CD4-positive, CD25-positive, alpha-beta regulatory T cell (primary cell): ENCODE data around the gene ANXA8L1. TPM values are rescaled to one million over a fixed set of nuclear protein-coding genes. Genes with fewer than 3 reads are reported as not detected.
"Not testable (repeated sequence)": the region's sequence is repeated elsewhere in the genome, so short reads cannot be mapped to it uniquely, and the experiment has no call there.

Source experiments
- ATAC-seq, 2 donors: fragments of 150-1000 bp; cut with Tn5 transposase; one replicate each; pipeline ENCODE4 v1.10.0; 2021; ENCODE audit warnings: low read depth in 2 of 2, moderate number of reproducible peaks in 2 of 2, moderate library complexity in 1 of 2
- DNase-seq, 3 donors: peaks; one replicate each; pipeline versions ENCODE4 v3.0.0 to v3.0.0-alpha.2; 2012 to 2022; ENCODE audit warnings: mixed read lengths in 1 of 3
- H3K27ac ChIP-seq: one replicate; pipeline ENCODE4 v1.7.0; 2013; ENCODE audit warnings: mild to moderate bottlenecking, low read length; ENCODE audit not compliant: insufficient read depth, poor library complexity, severe bottlenecking
- H3K27me3 ChIP-seq: one replicate; pipeline ENCODE4 v1.7.0; 2013; ENCODE audit warnings: low read length; ENCODE audit not compliant: control insufficient read depth, insufficient read depth
- H3K36me3 ChIP-seq: one replicate; pipeline ENCODE4 v1.7.0; 2013; ENCODE audit warnings: mild to moderate bottlenecking, low read length, moderate library complexity; ENCODE audit not compliant: control insufficient read depth, insufficient read depth
- H3K4me1 ChIP-seq: 2 replicates; pipeline ENCODE4 v1.7.0; 2013; ENCODE audit warnings: mild to moderate bottlenecking, low read length; ENCODE audit not compliant: insufficient read depth, control insufficient read depth, poor library complexity, severe bottlenecking
- H3K4me3 ChIP-seq: one replicate; pipeline ENCODE4 v1.7.0; 2013; ENCODE audit warnings: low read depth, mild to moderate bottlenecking, low read length, moderate library complexity
- H3K9me3 ChIP-seq, 2 experiments: 1 replicate in 1 of 2; 2 replicates in 1 of 2; pipeline ENCODE4 v1.7.0; 2013; ENCODE audit warnings: low read length in 2 of 2, mild to moderate bottlenecking in 1 of 2, moderate library complexity in 1 of 2; ENCODE audit not compliant: control insufficient read depth in 2 of 2
- H3K27ac Mint-ChIP-seq, 3 donors: one replicate each; pipeline ENCODE4 v1.8.0; 2020 to 2022; ENCODE audit warnings: mild to moderate bottlenecking in 3 of 3, mixed read lengths in 3 of 3, moderate library complexity in 2 of 3
- H3K27me3 Mint-ChIP-seq: one replicate; pipeline ENCODE4 v1.8.0; 2022; ENCODE audit warnings: mild to moderate bottlenecking, mixed read lengths
- H3K36me3 Mint-ChIP-seq: one replicate; pipeline ENCODE4 v1.8.0; 2020; ENCODE audit warnings: mixed read lengths
- H3K4me1 Mint-ChIP-seq, 4 donors: one replicate each; pipeline ENCODE4 v1.8.0; 2020 to 2022; ENCODE audit warnings: mixed read lengths in 4 of 4, mild to moderate bottlenecking in 1 of 4
- H3K4me3 Mint-ChIP-seq, 4 donors: one replicate each; pipeline ENCODE4 v1.8.0; 2020 to 2022; ENCODE audit warnings: mild to moderate bottlenecking in 4 of 4, mixed read lengths in 4 of 4, moderate library complexity in 3 of 4
- H3K9me3 Mint-ChIP-seq, 7 donors: one replicate each; pipeline ENCODE4 v1.8.0; 2020 to 2022; ENCODE audit warnings: mixed read lengths in 7 of 7, mild to moderate bottlenecking in 3 of 7, moderate library complexity in 2 of 7
- polyA plus RNA-seq, 4 donors: library from polyadenylated mRNA; unstranded; fragments of 300-500 nt; fragmentation: Illumina TruSeq; gene quantifications; one replicate each; pipeline ENCODE4 v1.2.3, GENCODE V29; 2021
- total RNA-seq: library from RNA; stranded (reverse); gene quantifications from one replicate; pipeline ENCODE4 v1.2.3, GENCODE V29; 2022

The ANXA8L1 gene
- total and polyA plus RNA-seq, 5 donors from 2014 or later = not detected

DNA sequence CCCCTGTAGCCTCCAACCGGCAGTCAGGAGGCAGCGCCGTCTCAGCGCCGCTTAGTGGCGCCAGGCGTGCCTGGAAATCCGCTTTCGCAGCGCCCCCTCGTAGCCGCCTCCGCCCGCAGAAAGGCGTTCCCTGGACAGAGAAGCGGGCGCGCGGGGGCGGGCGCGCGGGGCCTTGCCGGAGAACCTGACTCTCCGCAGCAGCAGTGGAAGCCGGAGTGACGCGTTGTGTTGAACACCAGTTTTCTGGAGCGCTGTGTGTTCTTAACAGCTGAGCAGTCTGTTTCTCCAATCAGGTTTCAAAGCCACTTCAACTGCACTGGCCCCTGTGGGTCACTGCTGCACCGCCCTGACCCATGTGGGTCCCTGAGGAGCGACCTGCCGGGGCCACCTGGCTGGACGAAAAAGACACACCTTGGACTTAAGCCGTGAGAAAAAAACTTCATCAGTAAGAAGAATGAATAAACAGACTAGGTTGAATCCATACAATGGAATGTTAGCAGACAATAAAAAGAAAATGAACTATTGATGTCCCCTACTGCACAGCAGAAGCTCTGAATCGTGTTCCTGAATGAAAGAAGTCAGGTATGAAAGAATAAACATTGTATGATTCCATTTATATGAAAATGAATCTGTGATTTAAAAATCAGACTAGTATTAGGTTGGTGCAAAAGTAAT, 22.8 kb downstream of the ANXA8L1 start:
- H3K27me3 Mint-ChIP-seq, DNase-seq, H3K9me3 ChIP-seq, H3K27me3 ChIP-seq, H3K4me1 Mint-ChIP-seq, H3K36me3 Mint-ChIP-seq, H3K4me3 Mint-ChIP-seq, H3K27ac ChIP-seq, H3K4me3 ChIP-seq, H3K4me1 ChIP-seq, H3K36me3 ChIP-seq, H3K9me3 Mint-ChIP-seq, H3K27ac Mint-ChIP-seq: not testable (repeated sequence)
- peak; percentile 30 to 40 for ATAC-seq

DNA sequence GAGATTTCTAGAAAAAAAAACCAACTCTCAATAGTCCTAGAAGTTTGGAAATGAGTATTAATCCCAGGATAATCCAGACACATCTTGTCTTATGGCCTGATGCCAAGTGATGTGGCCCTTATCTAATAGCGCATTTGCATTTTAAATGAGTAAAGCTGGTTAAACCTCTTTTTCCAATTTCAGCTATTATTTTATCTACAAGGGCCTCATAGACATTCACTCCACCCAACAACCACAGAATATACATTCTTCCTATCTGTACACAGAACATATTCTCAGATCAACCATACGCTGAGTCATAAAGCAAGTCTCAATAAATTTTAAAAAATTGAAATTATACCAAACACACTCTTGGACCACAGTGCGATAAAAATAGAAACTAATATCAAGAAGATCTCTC, 34.0 kb downstream of the ANXA8L1 start:
- not testable (repeated sequence) for H3K27me3 ChIP-seq, H3K4me1 Mint-ChIP-seq, ATAC-seq, H3K36me3 Mint-ChIP-seq, H3K9me3 ChIP-seq, H3K27ac Mint-ChIP-seq, H3K27ac ChIP-seq, H3K9me3 Mint-ChIP-seq, H3K27me3 Mint-ChIP-seq, H3K4me3 ChIP-seq, DNase-seq, H3K4me1 ChIP-seq, H3K36me3 ChIP-seq, H3K4me3 Mint-ChIP-seq

DNA sequence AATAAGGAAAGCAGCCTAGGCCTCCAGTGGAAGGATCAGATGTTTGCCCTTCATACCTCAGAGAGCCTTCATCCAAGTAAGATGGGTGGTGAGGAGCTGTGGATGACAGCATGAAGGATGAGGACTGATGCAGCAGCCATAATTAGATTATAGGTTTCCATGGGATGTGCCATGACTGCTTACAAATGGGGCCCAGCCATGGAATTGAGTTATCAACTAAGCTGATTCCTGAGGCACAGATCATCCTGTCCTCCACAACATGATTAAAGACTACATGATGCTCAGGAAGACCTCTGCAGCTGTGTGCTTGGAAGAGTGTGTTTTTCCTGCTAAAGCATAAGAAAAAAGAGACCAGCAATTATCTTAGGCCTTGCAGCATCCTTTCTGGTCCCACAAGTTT, 35.5 kb downstream of the ANXA8L1 start:
- H3K4me1 ChIP-seq, ATAC-seq, DNase-seq, H3K36me3 ChIP-seq, H3K9me3 Mint-ChIP-seq, H3K27ac ChIP-seq, H3K4me3 Mint-ChIP-seq, H3K27ac Mint-ChIP-seq, H3K27me3 ChIP-seq, H3K9me3 ChIP-seq, H3K36me3 Mint-ChIP-seq, H3K4me1 Mint-ChIP-seq, H3K27me3 Mint-ChIP-seq, H3K4me3 ChIP-seq: not testable (repeated sequence)

DNA sequence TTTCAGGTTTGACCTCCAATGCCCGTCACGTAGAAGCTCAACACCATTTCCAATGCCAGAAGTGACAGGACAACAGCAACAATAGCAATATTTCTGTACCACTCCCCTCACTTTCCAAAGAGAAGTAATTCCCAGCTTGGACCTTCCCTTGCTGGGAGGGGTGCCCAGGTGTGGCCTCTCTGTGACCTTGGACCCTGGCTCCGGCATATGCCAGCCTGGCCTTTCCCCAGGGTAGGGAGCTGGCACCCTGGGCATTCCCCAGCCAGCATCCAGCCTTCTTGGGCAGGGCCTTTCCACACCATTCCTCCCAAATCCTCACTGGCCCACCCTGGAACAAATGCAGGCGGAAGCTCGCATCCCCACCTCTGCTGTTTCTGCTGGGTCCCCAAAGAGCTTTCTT, 37.1 kb downstream of the ANXA8L1 start:
- not testable (repeated sequence) for H3K27ac Mint-ChIP-seq, H3K9me3 Mint-ChIP-seq, H3K4me1 ChIP-seq, H3K9me3 ChIP-seq, H3K4me3 ChIP-seq, DNase-seq, H3K36me3 Mint-ChIP-seq, H3K27me3 Mint-ChIP-seq, H3K36me3 ChIP-seq, H3K27me3 ChIP-seq, H3K4me3 Mint-ChIP-seq, ATAC-seq, H3K4me1 Mint-ChIP-seq, H3K27ac ChIP-seq

DNA sequence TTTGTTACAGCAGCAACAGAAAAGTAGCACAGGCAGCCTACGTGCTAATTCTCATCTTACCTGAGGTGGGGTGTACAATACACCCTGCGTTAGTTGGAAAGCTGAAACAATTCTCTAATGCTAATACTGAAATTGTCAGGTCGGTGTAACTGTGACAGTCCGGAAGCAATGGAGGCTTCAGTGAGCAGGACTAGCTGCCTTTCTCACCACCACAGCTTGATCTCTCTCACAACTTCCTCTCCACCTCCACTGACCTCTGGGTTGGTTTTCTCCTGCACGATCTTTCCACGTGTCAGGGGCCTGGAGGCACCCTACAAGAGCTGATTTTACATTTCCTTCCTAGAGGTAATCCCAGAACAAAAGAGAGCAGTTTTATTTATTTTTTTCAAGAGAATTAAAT, 39.7 kb downstream of the ANXA8L1 start:
- not testable (repeated sequence) for ATAC-seq, H3K27me3 Mint-ChIP-seq, H3K27ac Mint-ChIP-seq

DNA sequence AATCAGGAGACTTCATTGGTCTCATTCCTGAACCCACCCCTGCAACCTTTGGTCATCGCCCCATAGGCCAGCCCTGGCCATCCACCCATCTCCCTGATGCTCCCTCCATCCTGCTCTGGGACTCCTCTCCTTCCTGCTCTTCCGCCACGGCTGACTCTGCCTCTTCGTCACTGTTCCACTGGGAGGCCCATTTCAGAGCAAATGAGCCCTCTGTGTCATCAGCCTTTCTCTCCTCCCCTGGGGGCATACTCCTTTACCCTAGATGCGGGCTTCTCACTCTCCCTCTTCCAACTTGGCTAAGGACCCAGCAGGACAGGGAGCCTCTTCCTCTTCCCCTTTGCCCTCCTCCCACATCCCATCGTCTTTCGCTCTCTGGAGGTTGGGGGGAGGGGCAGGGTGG, 42.7 kb downstream of the ANXA8L1 start:
- H3K4me1 ChIP-seq, H3K27ac Mint-ChIP-seq, H3K27me3 Mint-ChIP-seq, H3K4me1 Mint-ChIP-seq, H3K27ac ChIP-seq, ATAC-seq, H3K4me3 ChIP-seq, H3K36me3 ChIP-seq, H3K36me3 Mint-ChIP-seq, H3K9me3 Mint-ChIP-seq, H3K27me3 ChIP-seq, H3K4me3 Mint-ChIP-seq, DNase-seq, H3K9me3 ChIP-seq: not testable (repeated sequence)

More for the DNA sequence above, 39.7 kb downstream of the ANXA8L1 start:
- H3K4me1 Mint-ChIP-seq, H3K27ac ChIP-seq, H3K4me3 ChIP-seq, DNase-seq, H3K9me3 ChIP-seq, H3K27me3 ChIP-seq, H3K9me3 Mint-ChIP-seq, H3K4me3 Mint-ChIP-seq, H3K4me1 ChIP-seq, H3K36me3 Mint-ChIP-seq, H3K36me3 ChIP-seq: not testable (repeated sequence)

DNA sequence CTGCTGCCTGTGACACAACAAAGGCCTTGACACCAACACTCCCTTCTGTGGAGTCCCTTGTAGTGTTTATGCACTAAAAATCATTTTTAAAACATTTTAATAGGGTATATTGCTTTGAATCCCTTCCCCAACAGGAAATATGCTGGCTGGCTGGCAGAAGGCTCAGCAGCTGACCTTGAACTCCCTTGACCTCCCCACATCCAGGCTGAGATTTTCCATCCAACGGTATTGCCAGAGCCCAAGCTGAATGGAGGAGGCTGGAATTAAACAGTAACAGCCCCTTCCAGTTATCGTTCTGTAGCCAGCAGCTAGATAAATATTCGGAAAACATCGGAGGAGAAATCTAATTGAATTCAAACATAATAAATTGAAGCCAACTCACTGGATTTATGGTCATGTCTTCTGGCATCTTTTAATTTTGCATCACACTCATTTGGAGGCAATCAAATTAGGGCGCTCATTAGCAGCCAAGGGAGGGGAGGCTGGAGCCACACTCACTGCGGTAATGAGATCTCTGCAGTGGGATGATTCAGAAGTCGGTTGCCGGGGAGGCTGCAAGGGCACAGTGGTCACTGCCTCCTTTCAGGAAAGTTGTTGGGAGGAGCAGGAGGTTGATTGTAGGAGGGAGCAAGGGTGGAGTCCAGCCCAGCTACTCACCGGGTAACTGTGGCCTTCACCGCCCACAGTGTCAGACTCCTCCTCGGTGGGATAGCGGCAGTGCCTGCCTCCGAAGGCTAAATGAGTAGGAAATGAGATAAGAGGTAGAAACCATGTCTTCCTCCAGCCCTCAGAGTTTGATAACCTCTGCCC, 44.2 kb downstream of the ANXA8L1 start:
- not testable (repeated sequence) for H3K4me1 ChIP-seq, H3K36me3 Mint-ChIP-seq, H3K27ac Mint-ChIP-seq, H3K9me3 ChIP-seq, DNase-seq, H3K4me1 Mint-ChIP-seq, ATAC-seq, H3K4me3 ChIP-seq, H3K27me3 ChIP-seq, H3K4me3 Mint-ChIP-seq, H3K27me3 Mint-ChIP-seq, H3K27ac ChIP-seq, H3K36me3 ChIP-seq, H3K9me3 Mint-ChIP-seq

DNA sequence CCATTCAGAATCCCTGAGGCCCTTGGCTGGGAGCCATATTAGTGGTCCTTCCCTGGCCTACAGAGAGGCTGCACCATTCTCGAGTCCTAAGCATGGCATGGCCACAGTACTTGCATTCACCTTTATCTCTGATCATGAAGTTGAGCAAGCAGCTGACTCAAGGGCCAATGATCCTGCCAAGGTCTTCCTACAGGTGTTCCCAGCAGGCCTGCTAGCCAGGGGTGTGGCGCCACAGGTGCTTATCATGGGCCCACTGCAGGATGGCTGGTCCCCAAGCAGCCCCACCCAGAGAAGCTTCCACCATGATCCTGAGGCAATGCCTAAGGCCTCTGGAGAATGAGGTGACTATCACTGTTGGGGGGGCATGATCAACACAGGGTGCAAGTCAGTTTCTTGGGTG, 48.0 kb downstream of the ANXA8L1 start:
- DNase-seq, H3K9me3 ChIP-seq, H3K4me1 Mint-ChIP-seq, H3K27ac ChIP-seq, H3K27me3 ChIP-seq, H3K4me3 Mint-ChIP-seq, H3K36me3 Mint-ChIP-seq, H3K4me3 ChIP-seq, H3K4me1 ChIP-seq, H3K27ac Mint-ChIP-seq, H3K27me3 Mint-ChIP-seq, H3K36me3 ChIP-seq, H3K9me3 Mint-ChIP-seq, ATAC-seq: not testable (repeated sequence)
